Left ventricle myocardium inferior (tissue), 1 donor: ENCODE results near the gene RHOF. TPM values are rescaled to one million over a fixed set of nuclear protein-coding genes. Genes with fewer than 3 reads are reported as not detected.

Experiments used
- DNase-seq: peaks from one replicate; pipeline ENCODE4 v3.0.0-alpha.2; 2020
- H3K27ac ChIP-seq: fragments of 200-600 bp; replicated peaks from 2 replicates; pipeline ENCODE4 v1.8.0; 2021
- H3K27me3 ChIP-seq: fragments of 200-600 bp; 2 replicates; pipeline ENCODE4 v1.8.0; 2021; ENCODE audit warnings: low read depth
- H3K36me3 ChIP-seq: fragments of 200-600 bp; 2 replicates; pipeline ENCODE4 v1.8.0; 2021
- H3K4me1 ChIP-seq: fragments of 200-600 bp; 2 replicates; pipeline ENCODE4 v1.8.0; 2021
- H3K4me3 ChIP-seq: fragments of 200-600 bp; 2 replicates; pipeline ENCODE4 v1.8.0; 2021; ENCODE audit warnings: mild to moderate bottlenecking, moderate library complexity
- H3K9me3 ChIP-seq: fragments of 200-600 bp; replicated peaks from 2 replicates; pipeline ENCODE4 v1.8.0; 2021
- intact Hi-C: fragments of 100-400 bp; cut with micrococcal nuclease; formaldehyde crosslinking; loops from one replicate; pipeline ENCODE4 v1.11.0; 2022
- total RNA-seq: library from RNA; stranded (reverse); fragmentation: NEBNext Ultra II Directional; extraction: Animal tissue kit (Norgen Biotek cat#: 25700); gene quantifications from one replicate; pipeline ENCODE4 v1.2.1, GENCODE V29; 2021
- TF ChIP-seq, protein P1 (sequence below): fragments of 200-600 bp; IDR thresholded peaks from 2 replicates; pipeline ENCODE4 v1.8.0; 2021; ENCODE audit warnings: antibody characterized with exemption, mild to moderate bottlenecking, borderline replicate concordance
- donor health status: DM: no; HTN: yes; CAD: no; lungs with severe emphysema.

Gene RHOF
- total RNA-seq, 1 donor from 2014 or later = 44.3 TPM

DNA sequence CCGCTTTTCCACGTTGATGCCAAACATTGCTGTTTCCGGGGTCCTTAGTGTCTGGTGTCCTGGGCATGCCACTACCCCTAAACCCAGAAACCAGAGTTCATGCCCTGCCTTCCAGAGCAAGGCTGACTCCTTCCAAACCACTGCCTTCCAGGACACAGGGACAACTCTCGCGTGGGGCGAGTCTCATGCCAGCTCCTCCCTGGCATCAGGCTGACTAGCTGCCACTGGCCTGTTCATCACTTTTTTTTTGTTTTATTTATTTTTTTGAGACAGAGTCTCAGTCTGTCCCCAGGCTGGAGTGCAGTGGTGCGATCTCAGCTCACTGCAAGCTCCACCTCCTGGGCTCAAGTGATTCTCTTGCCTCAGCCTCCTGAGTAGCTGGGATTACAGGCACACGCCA, 15.1 kb upstream of the RHOF start:
- Histone ChIP-seq H3K27ac (no peak overlapping the region), H3K9me3 (no peaks in the 10 kb centered on the region), H3K4me1 (peaks cover 70% of the 10 kb centered on the region), H3K4me3 (no peak overlapping the region), H3K36me3 (peaks cover 44% of the 10 kb centered on the region), H3K27me3 (no peaks in the 10 kb centered on the region)
- intact Hi-C loops = no loop called here
- TF ChIP-seq, protein P1, sequence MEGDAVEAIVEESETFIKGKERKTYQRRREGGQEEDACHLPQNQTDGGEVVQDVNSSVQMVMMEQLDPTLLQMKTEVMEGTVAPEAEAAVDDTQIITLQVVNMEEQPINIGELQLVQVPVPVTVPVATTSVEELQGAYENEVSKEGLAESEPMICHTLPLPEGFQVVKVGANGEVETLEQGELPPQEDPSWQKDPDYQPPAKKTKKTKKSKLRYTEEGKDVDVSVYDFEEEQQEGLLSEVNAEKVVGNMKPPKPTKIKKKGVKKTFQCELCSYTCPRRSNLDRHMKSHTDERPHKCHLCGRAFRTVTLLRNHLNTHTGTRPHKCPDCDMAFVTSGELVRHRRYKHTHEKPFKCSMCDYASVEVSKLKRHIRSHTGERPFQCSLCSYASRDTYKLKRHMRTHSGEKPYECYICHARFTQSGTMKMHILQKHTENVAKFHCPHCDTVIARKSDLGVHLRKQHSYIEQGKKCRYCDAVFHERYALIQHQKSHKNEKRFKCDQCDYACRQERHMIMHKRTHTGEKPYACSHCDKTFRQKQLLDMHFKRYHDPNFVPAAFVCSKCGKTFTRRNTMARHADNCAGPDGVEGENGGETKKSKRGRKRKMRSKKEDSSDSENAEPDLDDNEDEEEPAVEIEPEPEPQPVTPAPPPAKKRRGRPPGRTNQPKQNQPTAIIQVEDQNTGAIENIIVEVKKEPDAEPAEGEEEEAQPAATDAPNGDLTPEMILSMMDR = no peak
- DNase-seq = no peak

DNA sequence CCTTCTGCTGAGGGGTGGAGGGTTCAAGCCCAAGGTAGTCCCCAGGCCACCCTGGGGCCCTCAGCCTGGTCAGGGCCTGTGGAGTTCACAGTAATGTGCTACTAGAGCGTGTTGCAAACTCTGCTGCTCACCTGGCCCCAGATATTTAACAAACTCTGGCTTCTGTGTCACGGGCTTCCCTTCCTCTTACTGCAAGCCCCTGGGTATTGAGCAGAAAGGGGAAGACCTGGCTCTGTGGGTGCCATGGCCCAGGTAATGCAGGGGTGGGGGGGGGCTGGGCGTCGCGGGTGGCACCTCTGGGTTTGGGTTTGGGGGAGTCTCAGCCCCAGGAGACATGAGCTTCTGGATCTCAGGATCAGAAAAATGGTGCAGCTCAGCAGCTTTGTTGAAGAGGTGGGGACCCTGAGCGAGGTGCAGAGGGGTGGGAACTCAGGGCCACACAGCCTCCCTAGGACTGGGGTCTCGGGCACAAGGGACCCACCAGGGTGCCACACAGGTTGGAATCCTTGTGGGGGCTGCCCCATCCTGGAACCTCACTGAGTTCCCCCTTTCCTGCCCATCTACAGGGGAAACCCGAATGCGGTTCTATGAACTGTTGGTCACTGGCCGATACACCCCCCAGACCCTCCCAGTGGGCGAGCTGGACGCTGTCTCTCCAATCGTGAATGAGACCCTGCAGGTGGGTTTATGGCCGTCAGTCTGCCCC, 14.3 kb upstream of the RHOF start:
- Histone ChIP-seq H3K4me3 (peak overlapping the region; percentile 81), H3K27me3 (no peaks in the 10 kb centered on the region), H3K9me3 (no peaks in the 10 kb centered on the region), H3K4me1 (peaks cover 69% of the 10 kb centered on the region), H3K36me3 (peaks cover 37% of the 10 kb centered on the region), H3K27ac (no peak overlapping the region)
- DNase-seq = no peak
- TF ChIP-seq, protein P1 = no peak
- intact Hi-C loops = no loop called here

DNA sequence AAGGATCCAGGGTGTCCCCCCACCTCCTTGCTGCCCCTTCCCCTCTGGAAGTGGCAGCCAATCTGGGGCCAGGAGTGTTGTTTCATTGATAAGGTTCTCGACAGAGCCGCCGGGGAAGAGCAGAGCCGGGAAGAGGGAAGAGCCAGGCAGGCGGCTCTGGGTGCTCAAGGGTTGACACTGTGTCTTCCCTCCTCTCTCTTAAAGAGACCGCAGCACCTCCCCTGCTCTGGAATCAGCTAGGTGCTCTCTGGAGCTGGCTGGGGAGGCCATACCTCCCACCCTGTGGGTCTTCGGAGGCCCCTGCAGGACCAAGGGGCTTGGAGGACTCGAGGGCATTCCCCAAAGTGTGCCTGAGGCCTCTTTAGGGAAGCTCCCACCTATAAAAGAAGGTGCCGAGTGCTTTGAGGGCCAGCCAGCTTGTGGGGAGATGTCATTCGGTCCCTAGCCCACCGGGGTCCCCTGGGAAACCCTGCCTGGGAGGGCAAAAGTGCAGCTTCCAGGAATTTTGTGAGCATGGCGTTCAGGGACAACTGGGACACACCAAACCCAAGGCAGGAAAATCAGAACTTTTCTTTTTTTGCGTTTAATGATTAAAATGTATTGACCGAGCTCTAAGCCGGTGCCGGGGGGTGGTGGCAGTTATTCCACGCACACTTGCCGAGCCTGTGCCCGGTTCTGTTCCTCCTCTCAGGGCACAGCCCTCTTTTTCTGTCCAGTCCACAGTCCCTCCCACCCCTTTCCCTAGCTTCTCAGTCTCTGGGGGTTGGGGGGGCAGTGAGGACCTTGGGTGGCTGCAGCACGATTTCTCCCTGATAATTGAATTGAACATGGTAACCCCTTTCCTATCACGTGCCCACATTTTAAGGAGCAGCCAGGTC, 13.3 kb upstream of the RHOF start:
- TF ChIP-seq, protein P1 = no peak
- Histone ChIP-seq H3K36me3 (peaks cover 37% of the 10 kb centered on the region), H3K9me3 (no peaks in the 10 kb centered on the region), H3K27me3 (no peaks in the 10 kb centered on the region), H3K27ac (peak overlapping the region; percentile 100), H3K4me3 (peak overlapping the region; percentile 81), H3K4me1 (peaks cover 61% of the 10 kb centered on the region)
- no peak for DNase-seq
- intact Hi-C loops = no loop called here

GRCh38 chr12:121806009-121806545, 12.6 kb upstream of the RHOF start:
- Histone ChIP-seq H3K36me3 (peaks cover 34% of the 10 kb centered on the region), H3K27ac (peak overlapping the region; percentile 100), H3K4me1 (peaks cover 61% of the 10 kb centered on the region), H3K4me3 (peak overlapping the region; percentile 81), H3K9me3 (no peaks in the 10 kb centered on the region), H3K27me3 (no peaks in the 10 kb centered on the region)
- TF ChIP-seq, protein P1 = no peak
- intact Hi-C loops = no loop called here
- no peak for DNase-seq

DNA sequence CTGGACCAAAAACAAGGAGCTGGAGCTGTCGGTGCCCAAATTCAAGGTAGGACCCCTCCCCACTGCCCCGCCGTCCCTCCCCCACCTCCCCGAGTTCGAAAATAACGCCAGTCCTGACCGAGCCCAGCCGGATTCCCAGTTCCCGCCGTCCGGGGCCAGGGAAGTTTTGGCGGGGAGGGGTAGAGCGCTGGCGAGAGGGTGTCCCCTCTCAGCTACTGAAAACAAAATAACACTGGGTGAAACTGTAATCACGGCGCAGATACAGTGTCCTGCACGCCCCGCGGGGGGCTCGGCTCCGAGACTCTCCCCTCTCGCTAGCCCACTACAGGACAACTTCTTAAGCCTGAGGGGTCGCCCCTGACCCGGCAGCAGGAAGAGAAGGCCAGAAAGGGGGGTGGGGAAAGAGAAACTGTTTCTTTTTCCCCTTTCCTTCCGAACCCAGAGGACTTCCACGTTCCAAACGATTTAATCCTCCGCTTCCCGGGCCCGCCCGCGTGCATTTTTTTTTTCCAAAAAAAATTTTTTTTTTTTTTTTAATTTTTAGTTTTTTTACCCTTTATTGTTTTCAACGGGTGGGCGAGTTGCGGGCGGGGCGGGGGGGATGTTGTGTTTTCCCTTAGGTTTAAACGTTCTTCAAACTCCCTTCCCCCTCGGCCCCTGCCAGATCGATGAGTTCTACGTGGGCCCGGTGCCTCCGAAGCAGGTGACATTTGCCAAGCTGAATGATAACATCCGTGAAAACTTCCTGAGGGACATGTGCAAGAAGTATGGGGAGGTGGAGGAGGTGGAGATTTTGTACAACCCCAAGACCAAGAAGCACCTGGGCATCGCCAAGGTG, 11.9 kb upstream of the RHOF start:
- H3K4me1 ChIP-seq = peaks cover 58% of the 10 kb centered on the region
- H3K4me3 ChIP-seq = peak overlapping the region; percentile 81
- peaks cover 27% of the 10 kb centered on the region for H3K36me3 ChIP-seq
- no peak for DNase-seq
- intact Hi-C loops = no loop called here
- TF ChIP-seq, protein P1 = no peak
- H3K27ac ChIP-seq = peak overlapping the region; percentile 100
- H3K27me3 ChIP-seq = no peaks in the 10 kb centered on the region
- no peaks in the 10 kb centered on the region for H3K9me3 ChIP-seq
